T-helper 17 cell (primary cell): ENCODE data around the gene ERCC6L2. TPM values are rescaled to one million over a fixed set of nuclear protein-coding genes. Genes with fewer than 3 reads are reported as not detected.

Experiments used
- ATAC-seq: fragments of 150-1000 bp; cut with Tn5 transposase; 2 replicates; pipeline ENCODE4 v1.10.0; 2021; ENCODE audit warnings: mild to moderate bottlenecking, moderate library complexity
- DNase-seq, 3 donors: peaks; one replicate each; pipeline versions ENCODE4 v3.0.0 to v3.0.0-alpha.2; 2020 to 2021
- H3K9me3 ChIP-seq: one replicate; pipeline ENCODE4 v1.7.0; 2013; ENCODE audit warnings: low read length, mild to moderate bottlenecking; ENCODE audit not compliant: control insufficient read depth, poor library complexity, severe bottlenecking
- H3K27ac Mint-ChIP-seq: one replicate; pipeline ENCODE4 v1.8.0; 2022; ENCODE audit warnings: mild to moderate bottlenecking, moderate library complexity, mixed read lengths
- H3K27me3 Mint-ChIP-seq: one replicate; pipeline ENCODE4 v1.8.0; 2022; ENCODE audit warnings: mixed read lengths
- H3K36me3 Mint-ChIP-seq: one replicate; pipeline ENCODE4 v1.8.0; 2022; ENCODE audit warnings: low read depth, mixed read lengths
- H3K4me1 Mint-ChIP-seq: one replicate; pipeline ENCODE4 v1.8.0; 2022; ENCODE audit warnings: mild to moderate bottlenecking, mixed read lengths
- H3K4me3 Mint-ChIP-seq: one replicate; pipeline ENCODE4 v1.8.0; 2022; ENCODE audit warnings: mild to moderate bottlenecking, moderate library complexity, mixed read lengths
- total RNA-seq, 4 donors: library from RNA in 2 of 4; stranded (reverse) in 2 of 4; gene quantifications; one replicate each; pipeline ENCODE4 v1.2.3 and lab custom pipeline; 2022 to 2026

ERCC6L2 gene
- total RNA-seq, 2 donors from 2014 or later, result 38.8 to 39.4 TPM

- no peaks in the 10 kb centered on the region for H3K27me3 Mint-ChIP-seq
- DNase-seq (no peak), ATAC-seq (no peak)
- peaks cover 8% of the 10 kb centered on the region for H3K36me3 Mint-ChIP-seq
- no peak overlapping the region for H3K4me3 Mint-ChIP-seq
- H3K27ac Mint-ChIP-seq, result no peak overlapping the region
- H3K9me3 ChIP-seq, result no peaks in the 10 kb centered on the region
- H3K4me1 Mint-ChIP-seq, result peaks cover 14% of the 10 kb centered on the region
Observed at GRCh38 chr9:95910023-95910707, 34.7 kb downstream of the ERCC6L2 start.

GRCh38 chr9:95910770-95911340 lies 35.4 kb downstream of the ERCC6L2 start:
- Mint-ChIP-seq H3K27me3 (no peaks in the 10 kb centered on the region), H3K27ac (no peak overlapping the region), H3K4me3 (no peak overlapping the region), H3K4me1 (peaks cover 14% of the 10 kb centered on the region), H3K36me3 (peaks cover 8% of the 10 kb centered on the region)
- DNase-seq (no peak), ATAC-seq (no peak)
- no peaks in the 10 kb centered on the region for H3K9me3 ChIP-seq

GRCh38 chr9:95912773-95913172 lies 37.3 kb downstream of the ERCC6L2 start:
- Mint-ChIP-seq H3K4me1 (peaks cover 5% of the 10 kb centered on the region), H3K4me3 (no peak overlapping the region), H3K27me3 (no peaks in the 10 kb centered on the region), H3K27ac (no peak overlapping the region), H3K36me3 (peaks cover 4% of the 10 kb centered on the region)
- DNase-seq (no peak), ATAC-seq (no peak)
- H3K9me3 ChIP-seq, result no peaks in the 10 kb centered on the region

GRCh38 chr9:95920017-95920416 lies 44.5 kb downstream of the ERCC6L2 start:
- H3K4me3 Mint-ChIP-seq, result no peak overlapping the region
- H3K27me3 Mint-ChIP-seq, result no peaks in the 10 kb centered on the region
- peaks cover 3% of the 10 kb centered on the region for H3K36me3 Mint-ChIP-seq
- peaks cover 5% of the 10 kb centered on the region for H3K4me1 Mint-ChIP-seq
- ATAC-seq, result no peak
- no peak overlapping the region for H3K27ac Mint-ChIP-seq
- DNase-seq, result no peak
- no peaks in the 10 kb centered on the region for H3K9me3 ChIP-seq

- DNase-seq, result no peak
- no peaks in the 10 kb centered on the region for H3K9me3 ChIP-seq
- no peak for ATAC-seq
- no peak overlapping the region for H3K27ac Mint-ChIP-seq
- H3K4me1 Mint-ChIP-seq, result peaks cover 5% of the 10 kb centered on the region
- H3K4me3 Mint-ChIP-seq, result no peak overlapping the region
- H3K27me3 Mint-ChIP-seq, result no peaks in the 10 kb centered on the region
- peaks cover 3% of the 10 kb centered on the region for H3K36me3 Mint-ChIP-seq
Observed at GRCh38 chr9:95923794-95924193, 48.3 kb downstream of the ERCC6L2 start.

GRCh38 chr9:95924987-95925386 lies 49.5 kb downstream of the ERCC6L2 start:
- no peak overlapping the region for H3K4me3 Mint-ChIP-seq
- peaks cover 1% of the 10 kb centered on the region for H3K36me3 Mint-ChIP-seq
- H3K27me3 Mint-ChIP-seq, result no peaks in the 10 kb centered on the region
- DNase-seq (no peak), ATAC-seq (no peak)
- peaks cover 2% of the 10 kb centered on the region for H3K4me1 Mint-ChIP-seq
- no peak overlapping the region for H3K27ac Mint-ChIP-seq
- no peaks in the 10 kb centered on the region for H3K9me3 ChIP-seq

- ATAC-seq, result no peak
- Mint-ChIP-seq H3K27ac (no peak overlapping the region), H3K4me1 (peaks cover 2% of the 10 kb centered on the region), H3K4me3 (no peak overlapping the region), H3K27me3 (no peaks in the 10 kb centered on the region), H3K36me3 (peaks cover 6% of the 10 kb centered on the region)
- DNase-seq, result no peak
- H3K9me3 ChIP-seq, result no peaks in the 10 kb centered on the region
Observed at GRCh38 chr9:95927271-95928004, 51.9 kb downstream of the ERCC6L2 start.

GRCh38 chr9:95930277-95930676 lies 54.8 kb downstream of the ERCC6L2 start:
- Mint-ChIP-seq H3K27ac (no peak overlapping the region), H3K4me3 (no peak overlapping the region), H3K36me3 (peaks cover 9% of the 10 kb centered on the region), H3K27me3 (no peaks in the 10 kb centered on the region), H3K4me1 (peaks cover 2% of the 10 kb centered on the region)
- ATAC-seq (no peak), DNase-seq (no peak)
- no peaks in the 10 kb centered on the region for H3K9me3 ChIP-seq

- no peak overlapping the region for H3K4me3 Mint-ChIP-seq
- H3K36me3 Mint-ChIP-seq, result peaks cover 25% of the 10 kb centered on the region
- no peaks in the 10 kb centered on the region for H3K27me3 Mint-ChIP-seq
- no peak for ATAC-seq
- H3K9me3 ChIP-seq, result no peaks in the 10 kb centered on the region
- no peak for DNase-seq
- no peak overlapping the region for H3K27ac Mint-ChIP-seq
- H3K4me1 Mint-ChIP-seq, result peaks cover 4% of the 10 kb centered on the region
Observed at GRCh38 chr9:95935861-95936578, 60.5 kb downstream of the ERCC6L2 start.

GRCh38 chr9:95936579-95937075 lies 61.1 kb downstream of the ERCC6L2 start:
- ATAC-seq (no peak), DNase-seq (no peak)
- no peaks in the 10 kb centered on the region for H3K9me3 ChIP-seq
- Mint-ChIP-seq H3K4me1 (peaks cover 4% of the 10 kb centered on the region), H3K27me3 (no peaks in the 10 kb centered on the region), H3K36me3 (peaks cover 21% of the 10 kb centered on the region), H3K4me3 (no peak overlapping the region), H3K27ac (no peak overlapping the region)

- H3K36me3 Mint-ChIP-seq, result peaks cover 21% of the 10 kb centered on the region
Observed at GRCh38 chr9:95937131-95937530, 61.6 kb downstream of the ERCC6L2 start.

GRCh38 chr9:95938724-95939123 lies 63.2 kb downstream of the ERCC6L2 start:
- no peak for ATAC-seq
- Mint-ChIP-seq H3K36me3 (peaks cover 26% of the 10 kb centered on the region), H3K4me3 (no peak overlapping the region), H3K27ac (no peak overlapping the region), H3K4me1 (peaks cover 2% of the 10 kb centered on the region), H3K27me3 (no peaks in the 10 kb centered on the region)
- no peaks in the 10 kb centered on the region for H3K9me3 ChIP-seq
- DNase-seq, result no peak

More at GRCh38 chr9:95937131-95937530, 61.6 kb downstream of the ERCC6L2 start:
- DNase-seq (no peak), ATAC-seq (no peak)
- no peak overlapping the region for H3K4me3 Mint-ChIP-seq
- H3K9me3 ChIP-seq, result no peaks in the 10 kb centered on the region
- H3K27me3 Mint-ChIP-seq, result no peaks in the 10 kb centered on the region
- peaks cover 4% of the 10 kb centered on the region for H3K4me1 Mint-ChIP-seq
- no peak overlapping the region for H3K27ac Mint-ChIP-seq

GRCh38 chr9:95939472-95939871 lies 64.0 kb downstream of the ERCC6L2 start:
- H3K27ac Mint-ChIP-seq, result no peak overlapping the region
- H3K4me1 Mint-ChIP-seq, result peaks cover 2% of the 10 kb centered on the region
- H3K9me3 ChIP-seq, result no peaks in the 10 kb centered on the region
- no peaks in the 10 kb centered on the region for H3K27me3 Mint-ChIP-seq
- ATAC-seq (no peak), DNase-seq (no peak)
- H3K36me3 Mint-ChIP-seq, result peaks cover 26% of the 10 kb centered on the region
- no peak overlapping the region for H3K4me3 Mint-ChIP-seq
